Testis (tissue), 3 donors: ENCODE data around the gene WDR17. TPM values are rescaled to one million over a fixed set of nuclear protein-coding genes. Genes with fewer than 3 reads are reported as not detected.

Source experiments
- DNase-seq: peaks from one replicate; pipeline ENCODE4 v3.0.0-alpha.2; 2019
- H3K27ac ChIP-seq, 2 donors: fragments of 200-600 bp; sonication (generic); one replicate each; pipeline ENCODE4 v1.5.1; 2019
- H3K27me3 ChIP-seq: fragments of 200-600 bp; sonication (generic); one replicate; pipeline ENCODE4 v1.5.1; 2019
- H3K36me3 ChIP-seq: fragments of 200-600 bp; sonication (generic); one replicate; pipeline ENCODE4 v1.5.1; 2017; ENCODE audit warnings: low read depth; ENCODE audit errors: missing control alignments
- H3K4me1 ChIP-seq: fragments of 200-600 bp; sonication (generic); one replicate; pipeline ENCODE4 v1.5.1; 2019
- H3K4me3 ChIP-seq, 2 donors: fragments of 200-600 bp; sonication (generic); one replicate each; pipeline ENCODE4 v1.5.1; 2017 to 2019
- H3K9me3 ChIP-seq: fragments of 200-600 bp; sonication (generic); one replicate; pipeline ENCODE4 v1.5.1; 2017
- POLR2A ChIP-seq: fragments of 450-650 bp; IDR thresholded peaks from one replicate; pipeline ENCODE4 v1.6.1; 2017; ENCODE audit warnings: antibody characterized with exemption, mild to moderate bottlenecking, moderate library complexity
- WGBS, 2 donors: methylation state at CpG; one replicate each; pipeline ENCODE4 v1.1.5; 2018; 5-methylcytosine and 5-hydroxymethylcytosine counted together
- intact Hi-C: fragments of 100-400 bp; cut with DNase I; formaldehyde crosslinking; loops from one replicate; pipeline ENCODE4 v1.15.1; 2023; ENCODE audit warnings: low total_unique reads
- polyA plus RNA-seq: library from polyadenylated mRNA; stranded (reverse); fragments of 350-450 nt; fragmentation: Illumina TruSeq; extraction: RNeasy Lipid Tissue Mini Kit (QIAGEN cat#74804); gene quantifications from one replicate; pipeline ENCODE4 v1.2.3, GENCODE V29; 2014; ENCODE audit warnings: low read depth, low replicate concordance; ENCODE audit not compliant: insufficient read depth
- total RNA-seq, 2 donors: library from RNA; depleted of rRNA; stranded (reverse); fragments of >200 nt; gene quantifications; one replicate each; pipeline ENCODE4 v1.2.3, GENCODE V29; 2016
- TF ChIP-seq, protein P1 (sequence below), 3 experiments: fragments of 450-650 bp in 2 of 3; fragments of 200-600 bp in 1 of 3; sonication (generic) in 1 of 3; IDR thresholded peaks; one replicate each; pipeline ENCODE4 v1.5.1; 2016 to 2019; ENCODE audit warnings: antibody characterized with exemption in 3 of 3, mild to moderate bottlenecking in 2 of 3, moderate library complexity in 1 of 3

WDR17 gene
- total and polyA plus RNA-seq, 3 donors from 2014 or later = 4.8 to 10.2 (median 9.3) TPM

DNA sequence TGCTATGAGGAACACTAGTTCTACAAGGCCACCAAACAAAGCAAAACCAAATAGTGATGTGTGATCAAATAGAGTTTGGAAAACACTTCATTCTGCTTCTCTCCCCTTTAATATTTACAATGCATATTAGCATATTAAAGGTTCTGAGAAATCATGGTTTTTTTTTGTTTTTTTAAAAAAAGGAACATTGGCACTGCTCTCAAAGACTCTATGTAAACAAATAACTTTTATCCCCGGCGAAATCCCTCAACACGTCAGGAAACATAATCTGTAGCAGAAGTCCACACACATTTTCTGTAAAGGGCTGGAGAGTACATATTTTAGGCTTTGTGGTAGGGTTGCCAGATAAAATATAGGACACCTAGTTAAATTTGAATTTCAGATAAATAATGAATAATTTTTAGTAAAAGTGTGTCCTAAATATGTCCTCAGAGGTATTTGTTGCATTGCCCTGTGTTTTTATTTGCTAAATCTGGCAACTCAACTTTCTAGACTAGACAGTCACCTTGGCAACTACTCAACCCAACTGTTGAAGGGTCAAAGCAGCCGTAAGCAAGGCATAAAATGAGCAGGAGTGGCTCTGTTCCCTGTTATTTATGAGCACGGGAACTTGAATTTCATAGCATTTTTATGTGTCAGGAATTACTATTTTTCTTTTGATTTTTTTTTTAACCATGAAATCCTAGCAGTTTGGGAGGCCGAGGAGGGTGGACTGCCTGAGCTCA, 121.2 kb downstream of the WDR17 start:
- TF ChIP-seq, protein P1, sequence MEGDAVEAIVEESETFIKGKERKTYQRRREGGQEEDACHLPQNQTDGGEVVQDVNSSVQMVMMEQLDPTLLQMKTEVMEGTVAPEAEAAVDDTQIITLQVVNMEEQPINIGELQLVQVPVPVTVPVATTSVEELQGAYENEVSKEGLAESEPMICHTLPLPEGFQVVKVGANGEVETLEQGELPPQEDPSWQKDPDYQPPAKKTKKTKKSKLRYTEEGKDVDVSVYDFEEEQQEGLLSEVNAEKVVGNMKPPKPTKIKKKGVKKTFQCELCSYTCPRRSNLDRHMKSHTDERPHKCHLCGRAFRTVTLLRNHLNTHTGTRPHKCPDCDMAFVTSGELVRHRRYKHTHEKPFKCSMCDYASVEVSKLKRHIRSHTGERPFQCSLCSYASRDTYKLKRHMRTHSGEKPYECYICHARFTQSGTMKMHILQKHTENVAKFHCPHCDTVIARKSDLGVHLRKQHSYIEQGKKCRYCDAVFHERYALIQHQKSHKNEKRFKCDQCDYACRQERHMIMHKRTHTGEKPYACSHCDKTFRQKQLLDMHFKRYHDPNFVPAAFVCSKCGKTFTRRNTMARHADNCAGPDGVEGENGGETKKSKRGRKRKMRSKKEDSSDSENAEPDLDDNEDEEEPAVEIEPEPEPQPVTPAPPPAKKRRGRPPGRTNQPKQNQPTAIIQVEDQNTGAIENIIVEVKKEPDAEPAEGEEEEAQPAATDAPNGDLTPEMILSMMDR (IDR thresholded peaks at IDR 0.05) = no peak
- no peak for TF ChIP-seq POLR2A
- Histone ChIP-seq H3K27me3 (no peaks in the 10 kb centered on the region), H3K4me1 (no peaks in the 10 kb centered on the region), H3K36me3 (no peaks in the 10 kb centered on the region), H3K27ac (no peak overlapping the region), H3K9me3 (no peaks in the 10 kb centered on the region), H3K4me3 (no peak overlapping the region)
- intact Hi-C loops = no loop called here
- DNase-seq = no peak
- WGBS, 2 donors = 66 to 68% methylated on average over 6 of the region's 6 CpGs

DNA sequence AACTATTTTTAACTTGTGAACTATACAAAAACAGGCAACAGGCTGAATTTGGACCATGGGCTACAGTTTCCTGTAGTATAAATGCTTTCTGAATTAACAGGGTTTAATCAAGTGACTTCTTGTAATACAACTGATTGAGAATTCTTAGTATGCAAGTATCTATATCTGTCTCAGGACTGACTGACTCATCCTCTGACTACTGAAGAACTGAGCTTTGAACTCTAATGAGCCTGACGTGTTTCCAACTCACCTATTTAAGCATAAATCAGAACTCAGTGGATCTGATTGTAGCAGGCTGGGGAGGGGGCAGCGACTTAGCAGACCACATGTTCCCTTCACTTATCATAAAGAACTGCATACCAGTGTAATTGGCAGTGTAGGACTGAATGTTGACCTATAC, 122.0 kb downstream of the WDR17 start:
- no peak for DNase-seq
- intact Hi-C loops = no loop called here
- Histone ChIP-seq H3K4me1 (no peaks in the 10 kb centered on the region), H3K36me3 (no peaks in the 10 kb centered on the region), H3K4me3 (no peak overlapping the region), H3K27me3 (no peaks in the 10 kb centered on the region), H3K9me3 (no peaks in the 10 kb centered on the region), H3K27ac (no peak overlapping the region)
- WGBS, 2 donors = 45 to 62% methylated on average over 2 of the region's 2 CpGs
- TF ChIP-seq, protein P1 (IDR thresholded peaks at IDR 0.05) = no peak
- TF ChIP-seq POLR2A = no peak

DNA sequence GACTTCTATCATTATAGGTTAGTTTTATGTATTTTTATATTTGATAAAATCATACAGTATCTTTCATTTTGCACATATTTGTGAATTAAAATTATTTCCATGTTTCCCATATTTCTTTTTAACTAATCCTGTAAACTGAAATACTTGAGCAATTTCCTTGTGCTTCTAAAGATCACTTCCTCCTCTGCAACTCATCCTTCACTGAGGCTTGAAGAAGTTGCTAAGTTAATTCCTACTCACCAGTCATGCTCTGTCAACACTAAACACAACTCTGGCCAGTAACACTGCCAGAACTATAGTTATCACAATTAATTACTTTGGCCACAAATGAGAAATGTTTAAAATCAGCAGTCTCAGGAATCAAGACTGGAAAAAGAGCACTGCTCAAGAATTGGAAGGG, 123.0 kb downstream of the WDR17 start:
- H3K27ac ChIP-seq = no peak overlapping the region
- intact Hi-C loops = no loop called here
- no peaks in the 10 kb centered on the region for H3K4me1 ChIP-seq

DNA sequence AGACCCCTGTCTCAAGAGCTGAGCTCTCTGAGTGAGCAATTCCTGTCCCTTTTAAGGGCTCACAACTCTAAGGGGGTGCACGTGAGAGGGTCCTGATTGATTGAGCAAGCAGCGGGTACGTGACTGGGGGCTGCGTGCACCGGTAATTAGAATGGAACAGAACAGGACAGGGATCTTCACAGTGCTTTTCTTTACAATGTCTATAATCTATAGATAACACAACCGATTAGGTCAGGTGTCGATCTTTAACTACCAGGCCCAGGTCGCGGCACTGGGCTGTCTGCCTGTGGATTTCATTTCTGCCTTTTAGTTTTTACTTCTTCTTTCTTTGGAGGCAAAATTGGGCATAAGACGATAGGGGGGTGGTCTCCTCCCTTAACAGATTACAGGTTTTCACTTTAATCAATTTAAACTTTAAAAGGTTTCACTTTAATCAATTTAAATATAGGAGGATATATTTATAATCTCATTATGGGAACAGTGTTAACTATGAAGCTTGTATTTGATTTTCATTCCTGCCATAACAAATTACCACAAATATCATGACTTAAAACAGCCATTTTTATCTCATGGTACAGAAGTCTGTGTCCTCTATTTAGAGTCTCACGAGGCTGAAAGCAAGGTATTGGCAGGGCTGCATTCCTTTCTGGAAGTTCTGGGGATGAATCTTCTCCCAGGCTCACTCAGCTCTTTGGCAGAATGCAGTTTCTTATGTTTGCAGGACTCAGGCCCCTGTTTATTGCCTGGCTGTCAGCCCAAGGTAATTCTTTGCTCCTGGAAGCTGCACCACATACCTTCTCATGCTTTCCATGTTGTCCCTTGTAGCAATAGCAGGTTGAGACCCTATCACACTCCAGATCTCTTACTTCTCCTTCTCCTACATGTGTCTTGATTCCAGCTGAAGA, 124.5 kb downstream of the WDR17 start:
- TF ChIP-seq, protein P1 (IDR thresholded peaks at IDR 0.05) = no peak
- TF ChIP-seq POLR2A = no peak
- DNase-seq = no peak
- intact Hi-C loops = no loop called here
- 71 to 79% methylated on average over 11 of the region's 11 CpGs for WGBS, 2 donors
- Histone ChIP-seq H3K9me3 (no peaks in the 10 kb centered on the region), H3K36me3 (no peaks in the 10 kb centered on the region), H3K4me1 (no peaks in the 10 kb centered on the region), H3K27me3 (no peaks in the 10 kb centered on the region), H3K4me3 (no peak overlapping the region), H3K27ac (no peak overlapping the region)

More for the DNA sequence above, 123.0 kb downstream of the WDR17 start:
- Histone ChIP-seq H3K27me3 (no peaks in the 10 kb centered on the region), H3K9me3 (no peaks in the 10 kb centered on the region), H3K36me3 (no peaks in the 10 kb centered on the region), H3K4me3 (no peak overlapping the region)
- DNase-seq = no peak
- TF ChIP-seq, protein P1 (IDR thresholded peaks at IDR 0.05) = no peak
- TF ChIP-seq POLR2A = no peak
